Measurements from ENCODE around the gene LSP1. TPM values are rescaled to one million over a fixed set of nuclear protein-coding genes. Genes with fewer than 3 reads are reported as not detected.

The LSP1 gene
- total RNA-seq, 1 experiment from 2014 or later = 0.90 TPM

GRCh38 chr11:1856306-1857005 is 3.6 kb downstream of the LSP1 start:
- no peaks in the 10 kb centered on the region for H3K4me1 ChIP-seq (ENCODE audit: control insufficient read depth, insufficient read depth, low read length)
- no peak for TF ChIP-seq TCF7L2 (IDR thresholded peaks at IDR 0.05; ENCODE audit: low read depth, low read length)
- no peak for TF ChIP-seq POLR2AphosphoS5 (IDR thresholded peaks at IDR 0.05; ENCODE audit: low read depth, low read length)
- TF ChIP-seq REST (IDR thresholded peaks at IDR 0.05; ENCODE audit: insufficient read depth in 1 of 2, low read depth in 2 of 2, low read length in 1 of 2) = no peak
- TF ChIP-seq CTCF (IDR thresholded peaks at IDR 0.05) = no peak
- TF ChIP-seq SIN3A (IDR thresholded peaks at IDR 0.05; ENCODE audit: borderline replicate concordance, insufficient read depth, low read depth, low read length) = no peak
- DNase-seq (ENCODE audit: low read depth, low spot score) (no peak), ATAC-seq (no peak)
- no TSS peak for BruUV-seq (replicated peaks)
- H3K27ac ChIP-seq (ENCODE audit: low read length) = no peak overlapping the region
- intact Hi-C loops (cut with micrococcal nuclease; ENCODE audit: unreplicated experiment) = no loop called here
- POLR2A ChIA-PET = no interaction called here
- no peaks in the 10 kb centered on the region; the same call in 1 of the 2 replicates for H3K27me3 ChIP-seq (ENCODE audit: control insufficient read depth, insufficient read depth, low read length)
- CTCF ChIA-PET = interaction anchor here (0.9 kb wide), 1 partner anchor 20 kb away, joined by 3 read pairs; no protein-coding TSS in a partner anchor
- H3K9me3 ChIP-seq (ENCODE audit: control insufficient read depth, insufficient read depth, low read depth, low read length) = no peaks in the 10 kb centered on the region
- in situ Hi-C loops (cut with HindIII; ENCODE audit: low pct_unique_long_range_greater_than_20kb, low sequenced_read_pairs) = no loop called here
- no peak overlapping the region for H3K4me3 ChIP-seq (ENCODE audit: low read depth in 2 of 2, low read length in 2 of 2)
- H3K36me3 ChIP-seq (ENCODE audit: control insufficient read depth, insufficient read depth, low read length) = no peaks in the 10 kb centered on the region

- no peak for DNase-seq (ENCODE audit: low read depth, low spot score)
- POLR2A ChIA-PET = no interaction called here
- Histone ChIP-seq H3K9me3 (ENCODE audit: control insufficient read depth, insufficient read depth, low read depth, low read length) (no peaks in the 10 kb centered on the region), H3K4me3 (ENCODE audit: low read depth in 2 of 2, low read length in 2 of 2) (no peak overlapping the region), H3K27ac (ENCODE audit: low read length) (no peak overlapping the region), H3K4me1 (ENCODE audit: control insufficient read depth, insufficient read depth, low read length) (no peaks in the 10 kb centered on the region), H3K36me3 (ENCODE audit: control insufficient read depth, insufficient read depth, low read length) (no peaks in the 10 kb centered on the region), H3K27me3 (ENCODE audit: control insufficient read depth, insufficient read depth, low read length) (no peaks in the 10 kb centered on the region; the same call in 1 of the 2 replicates)
- intact Hi-C loops (cut with micrococcal nuclease; ENCODE audit: unreplicated experiment) = no loop called here
- no peak for ATAC-seq
- in situ Hi-C loops (cut with HindIII; ENCODE audit: low pct_unique_long_range_greater_than_20kb, low sequenced_read_pairs) = no loop called here
- TF ChIP-seq REST (IDR thresholded peaks at IDR 0.05; ENCODE audit: insufficient read depth in 1 of 2, low read depth in 2 of 2, low read length in 1 of 2) (no peak), TCF7L2 (IDR thresholded peaks at IDR 0.05; ENCODE audit: low read depth, low read length) (no peak), SIN3A (IDR thresholded peaks at IDR 0.05; ENCODE audit: borderline replicate concordance, insufficient read depth, low read depth, low read length) (no peak), CTCF (IDR thresholded peaks at IDR 0.05) (no peak), POLR2AphosphoS5 (IDR thresholded peaks at IDR 0.05; ENCODE audit: low read depth, low read length) (no peak)
- CTCF ChIA-PET = interaction anchor here (0.7 kb wide), 1 partner anchor 25 kb away, joined by 4 read pairs; no protein-coding TSS in a partner anchor
- BruUV-seq (replicated peaks) = no TSS peak
These were observed 4.2 kb downstream of the LSP1 start for GRCh38 chr11:1857064-1857463.

Data from Panc1 (cell line).